GM21717 (cell line): Measurements from ENCODE around the gene TRAPPC12.
"Not testable (repeated sequence)": the region's sequence is repeated elsewhere in the genome, so short reads cannot be mapped to it uniquely, and the experiment has no call there.

Experiments used
- ATAC-seq: cut with Tn5 transposase; IDR thresholded peaks from one replicate; pipeline ENCODE4 v1.9.1; 2021; ENCODE audit warnings: mild to moderate bottlenecking, moderate library complexity; ENCODE audit not compliant: unreplicated experiment

The TRAPPC12 gene

GRCh38 chr2:3368261-3368722, 11.2 kb upstream of the TRAPPC12 start:
- no peak for ATAC-seq

GRCh38 chr2:3369340-3370181, 9.9 kb upstream of the TRAPPC12 start:
- not testable (repeated sequence) for ATAC-seq

GRCh38 chr2:3376821-3377220, 2.7 kb upstream of the TRAPPC12 start:
- no peak for ATAC-seq

- ATAC-seq: peak; percentile 19
Observed at GRCh38 chr2:3377279-3377611, 2.2 kb upstream of the TRAPPC12 start.

GRCh38 chr2:3377612-3378432, 1.7 kb upstream of the TRAPPC12 start, which contains the start of gene EIPR1:
Gene EIPR1 (minus strand): TSS chr2:3377818. CDS start chr2:3377689, 129 bp downstream.
- peak; percentile 87 for ATAC-seq

- no peak for ATAC-seq
Observed at GRCh38 chr2:3379339-3379646, 201 bp upstream of the TRAPPC12 start.

- ATAC-seq: no peak
Observed at GRCh38 chr2:3386448-3386958, 7.0 kb downstream of the TRAPPC12 start.

GRCh38 chr2:3387011-3387410, 7.5 kb downstream of the TRAPPC12 start:
- ATAC-seq: no peak

GRCh38 chr2:3387644-3388411, 8.3 kb downstream of the TRAPPC12 start:
- no peak for ATAC-seq

GRCh38 chr2:3388412-3388738, 8.9 kb downstream of the TRAPPC12 start:
- ATAC-seq: no peak

GRCh38 chr2:3389193-3389592, 9.7 kb downstream of the TRAPPC12 start:
- ATAC-seq: no peak

- ATAC-seq: no peak
Observed at GRCh38 chr2:3390041-3390440, 10.5 kb downstream of the TRAPPC12 start.

- no peak for ATAC-seq
Observed at GRCh38 chr2:3392216-3392615, 12.7 kb downstream of the TRAPPC12 start.

- ATAC-seq: no peak
Observed at GRCh38 chr2:3396920-3397559, 17.5 kb downstream of the TRAPPC12 start.

- no peak for ATAC-seq
Observed at GRCh38 chr2:3398857-3399256, 19.4 kb downstream of the TRAPPC12 start.

- ATAC-seq: no peak
Observed at GRCh38 chr2:3399381-3399780, 19.9 kb downstream of the TRAPPC12 start.

GRCh38 chr2:3399829-3400228, 20.3 kb downstream of the TRAPPC12 start:
- ATAC-seq: no peak

GRCh38 chr2:3403587-3404334, 24.3 kb downstream of the TRAPPC12 start:
- peak; percentile 100 for ATAC-seq

GRCh38 chr2:3404349-3404894, 24.9 kb downstream of the TRAPPC12 start:
- no peak for ATAC-seq

GRCh38 chr2:3405307-3405706, 25.8 kb downstream of the TRAPPC12 start:
- no peak for ATAC-seq
